Retinal pigment epithelial cell (primary cell): ENCODE measurements around the gene FAM114A2.

Experiments
- DNase-seq: peaks from one replicate; pipeline ENCODE4 v3.0.0-alpha.2; 2010; ENCODE audit warnings: low read depth
- H3K4me3 ChIP-seq: 2 replicates; pipeline ENCODE4 v1.5.1; 2011; ENCODE audit warnings: mild to moderate bottlenecking, low read length, control low read depth, moderate library complexity
- TF ChIP-seq, protein P1 (sequence below): conservative IDR thresholded peaks from 2 replicates; pipeline ENCODE4 v1.5.1; 2011; ENCODE audit warnings: low read depth, low read length, control low read depth, inconsistent platforms

Gene FAM114A2

DNA sequence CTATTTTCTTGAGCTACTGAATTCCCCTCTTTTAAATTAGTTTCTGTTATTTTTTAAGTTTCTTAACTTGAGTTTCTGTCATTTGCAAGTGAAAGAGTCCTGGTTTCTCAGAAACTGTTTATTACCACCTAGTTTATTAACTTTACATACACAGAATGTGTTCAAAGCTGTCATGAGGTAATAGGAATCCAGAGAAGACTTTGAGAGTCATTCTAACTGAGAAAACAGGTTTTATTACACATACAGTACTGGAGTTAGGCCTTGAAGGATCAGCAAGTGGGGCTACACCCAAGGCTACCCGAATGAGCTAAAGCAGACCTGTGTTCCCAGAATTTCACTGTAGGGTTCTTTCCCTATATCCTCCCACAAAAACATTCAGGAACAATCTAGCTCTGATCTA is 33.1 kb downstream of the FAM114A2 start:
- no peak for DNase-seq
- no peak overlapping the region for H3K4me3 ChIP-seq
- TF ChIP-seq, protein P1, sequence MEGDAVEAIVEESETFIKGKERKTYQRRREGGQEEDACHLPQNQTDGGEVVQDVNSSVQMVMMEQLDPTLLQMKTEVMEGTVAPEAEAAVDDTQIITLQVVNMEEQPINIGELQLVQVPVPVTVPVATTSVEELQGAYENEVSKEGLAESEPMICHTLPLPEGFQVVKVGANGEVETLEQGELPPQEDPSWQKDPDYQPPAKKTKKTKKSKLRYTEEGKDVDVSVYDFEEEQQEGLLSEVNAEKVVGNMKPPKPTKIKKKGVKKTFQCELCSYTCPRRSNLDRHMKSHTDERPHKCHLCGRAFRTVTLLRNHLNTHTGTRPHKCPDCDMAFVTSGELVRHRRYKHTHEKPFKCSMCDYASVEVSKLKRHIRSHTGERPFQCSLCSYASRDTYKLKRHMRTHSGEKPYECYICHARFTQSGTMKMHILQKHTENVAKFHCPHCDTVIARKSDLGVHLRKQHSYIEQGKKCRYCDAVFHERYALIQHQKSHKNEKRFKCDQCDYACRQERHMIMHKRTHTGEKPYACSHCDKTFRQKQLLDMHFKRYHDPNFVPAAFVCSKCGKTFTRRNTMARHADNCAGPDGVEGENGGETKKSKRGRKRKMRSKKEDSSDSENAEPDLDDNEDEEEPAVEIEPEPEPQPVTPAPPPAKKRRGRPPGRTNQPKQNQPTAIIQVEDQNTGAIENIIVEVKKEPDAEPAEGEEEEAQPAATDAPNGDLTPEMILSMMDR, result no peak

DNA sequence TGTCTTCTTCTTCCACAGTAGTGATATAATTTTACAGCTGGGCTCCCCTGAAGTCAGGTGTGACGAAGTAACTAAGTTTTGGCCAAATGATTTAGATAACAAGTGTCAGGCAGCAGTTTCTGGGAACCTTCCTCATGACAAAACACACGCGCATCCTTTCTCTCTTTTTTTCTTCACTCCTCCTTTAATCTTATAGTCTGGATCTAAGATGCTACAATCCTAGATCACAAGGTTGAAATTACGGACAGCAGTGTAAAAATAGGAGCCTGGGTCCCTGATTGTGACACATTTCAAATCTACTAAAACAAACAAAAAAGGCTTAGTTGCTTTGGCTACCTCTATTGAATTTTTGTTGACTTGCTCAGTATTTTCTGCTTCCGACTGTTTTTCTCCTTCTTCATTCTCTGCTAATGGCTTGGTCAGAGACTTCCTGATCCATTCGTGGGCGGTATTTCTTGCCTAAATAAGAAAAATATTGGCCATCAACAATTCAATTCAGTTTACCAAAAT is 36.1 kb downstream of the FAM114A2 start:
- TF ChIP-seq, protein P1, result no peak
- H3K4me3 ChIP-seq, result no peak overlapping the region
- DNase-seq, result no peak

DNA sequence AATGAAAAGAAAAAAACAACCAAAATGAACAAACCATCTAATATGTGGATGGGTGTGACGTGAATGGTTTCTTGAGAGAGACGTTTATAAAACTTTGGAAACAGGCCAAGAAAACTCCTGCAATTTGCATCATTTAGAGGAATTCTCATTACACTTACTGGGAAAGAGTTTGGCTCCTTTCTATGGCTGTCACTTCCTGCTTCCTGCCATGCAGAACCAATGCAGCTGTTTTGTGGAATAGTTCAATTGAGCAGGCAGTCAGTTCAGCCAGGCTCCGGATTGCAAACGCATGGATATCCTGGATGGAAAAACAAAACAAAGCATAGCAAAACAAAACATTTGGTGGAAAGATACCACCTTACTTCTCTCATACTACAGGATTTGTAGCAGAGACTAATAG is 36.6 kb downstream of the FAM114A2 start:
- no peak overlapping the region for H3K4me3 ChIP-seq
- TF ChIP-seq, protein P1, result no peak
- DNase-seq, result no peak

DNA sequence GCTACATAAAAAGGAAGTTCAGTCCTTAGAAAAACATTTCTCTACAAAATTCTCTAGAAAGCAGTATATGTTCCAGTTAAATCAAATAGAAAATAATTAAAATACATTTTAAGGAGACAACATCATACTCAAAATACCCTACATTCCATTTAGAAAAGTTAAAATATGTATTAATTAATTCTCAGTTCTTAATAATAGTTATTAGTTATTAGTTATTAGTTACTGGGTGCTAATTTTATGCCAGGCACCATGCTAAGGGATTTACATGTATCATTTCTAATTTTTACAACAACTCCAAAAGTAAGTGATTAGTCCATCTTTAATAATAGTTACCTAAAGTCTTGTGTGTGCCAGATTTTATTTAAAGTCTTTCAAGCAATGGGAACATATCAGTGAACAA is 38.0 kb downstream of the FAM114A2 start:
- no peak overlapping the region for H3K4me3 ChIP-seq
- no peak for DNase-seq
- TF ChIP-seq, protein P1, result no peak

DNA sequence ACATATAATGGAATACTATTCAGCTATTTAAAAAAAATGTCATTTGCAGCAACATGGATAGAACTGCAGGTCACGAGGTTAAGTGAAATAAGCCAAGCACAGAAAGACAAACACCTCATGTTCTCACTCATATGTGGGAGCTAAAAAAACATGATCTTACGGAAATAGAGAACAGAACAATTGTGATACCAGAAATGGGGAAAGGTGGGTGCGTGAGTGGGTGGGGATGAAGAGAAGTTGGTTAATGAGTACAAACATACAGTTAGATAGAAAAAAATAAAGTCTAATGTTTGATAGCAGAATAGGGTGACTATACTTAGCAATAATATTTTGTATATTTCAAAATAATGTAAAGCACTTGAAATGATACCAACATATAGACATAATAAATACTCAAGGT is 38.7 kb downstream of the FAM114A2 start:
- no peak overlapping the region for H3K4me3 ChIP-seq
- DNase-seq, result no peak
- TF ChIP-seq, protein P1, result no peak

DNA sequence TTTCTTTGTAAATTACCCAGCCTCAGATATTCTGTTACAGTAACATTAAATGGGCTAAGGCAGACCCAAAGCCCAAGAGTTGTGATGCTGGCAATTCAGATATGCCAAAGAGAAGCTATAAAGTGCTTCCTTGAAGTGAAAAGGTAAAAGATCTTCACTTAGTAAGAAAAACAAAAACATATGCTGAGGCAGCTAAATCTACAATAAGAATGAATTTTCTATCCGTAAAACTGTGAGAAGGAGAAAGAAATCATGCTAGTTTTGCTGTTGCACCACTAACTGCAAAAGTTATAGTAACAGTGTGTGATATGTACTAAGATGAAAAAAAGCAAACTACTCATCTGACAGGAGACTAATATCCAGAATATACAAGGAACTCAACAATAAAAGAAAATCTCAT is 39.9 kb downstream of the FAM114A2 start:
- DNase-seq, result no peak
- TF ChIP-seq, protein P1, result no peak
- no peak overlapping the region for H3K4me3 ChIP-seq

DNA sequence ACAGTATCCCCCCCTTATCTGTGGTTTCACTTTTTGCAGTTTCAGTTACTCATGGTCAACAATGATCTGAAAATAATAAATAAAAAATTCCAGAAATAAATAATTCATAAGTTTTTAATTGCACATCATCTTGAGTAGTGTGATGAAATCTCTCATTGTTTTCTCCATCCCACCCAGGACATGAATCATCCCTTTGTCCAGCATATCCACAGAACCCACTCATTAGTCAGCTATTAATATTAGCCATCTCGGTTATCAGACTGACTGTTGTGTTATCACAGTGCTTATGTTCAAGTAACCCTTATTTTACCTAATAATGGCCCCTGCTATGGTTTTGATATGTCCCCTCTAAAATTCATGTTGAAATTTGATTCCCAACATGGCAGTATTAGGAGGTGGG is 40.7 kb downstream of the FAM114A2 start:
- no peak for DNase-seq
- no peak overlapping the region for H3K4me3 ChIP-seq
- TF ChIP-seq, protein P1, result no peak
